ENCODE measurements around the gene MESP2.

GRCh38 chr15:89806559-89807550 is 30.7 kb downstream of the MESP2 start:
- TF ChIP-seq POLR2A (IDR thresholded peaks at IDR 0.05) (no peak), CTCF (IDR thresholded peaks at IDR 0.05) (no peak), EP300 (IDR thresholded peaks at IDR 0.05) (no peak), POLR2AphosphoS5 (IDR thresholded peaks at IDR 0.05) (no peak)
